ENCODE measurements around the gene C19orf81. TPM values are rescaled to one million over a fixed set of nuclear protein-coding genes. Genes with fewer than 3 reads are reported as not detected.
"Not testable (repeated sequence)": the region's sequence is repeated elsewhere in the genome, so short reads cannot be mapped to it uniquely, and the experiment has no call there.

Gene C19orf81
- total and polyA plus RNA-seq, 2 of the 13 experiments (the other 11 are each of a cell fraction or from before 2014, with no cell fraction given): not detected

GRCh38 chr19:50607874-50608785, 41.1 kb upstream of the C19orf81 start (continued):
- TF ChIP-seq ZBTB33 (CRISPR knock-in tag; IDR thresholded peaks at IDR 0.05) (peak; percentile 59), NFYC (CRISPR knock-in tag; IDR thresholded peaks at IDR 0.05) (peak; percentile 63)
- TF ChIP-seq, protein P1, sequence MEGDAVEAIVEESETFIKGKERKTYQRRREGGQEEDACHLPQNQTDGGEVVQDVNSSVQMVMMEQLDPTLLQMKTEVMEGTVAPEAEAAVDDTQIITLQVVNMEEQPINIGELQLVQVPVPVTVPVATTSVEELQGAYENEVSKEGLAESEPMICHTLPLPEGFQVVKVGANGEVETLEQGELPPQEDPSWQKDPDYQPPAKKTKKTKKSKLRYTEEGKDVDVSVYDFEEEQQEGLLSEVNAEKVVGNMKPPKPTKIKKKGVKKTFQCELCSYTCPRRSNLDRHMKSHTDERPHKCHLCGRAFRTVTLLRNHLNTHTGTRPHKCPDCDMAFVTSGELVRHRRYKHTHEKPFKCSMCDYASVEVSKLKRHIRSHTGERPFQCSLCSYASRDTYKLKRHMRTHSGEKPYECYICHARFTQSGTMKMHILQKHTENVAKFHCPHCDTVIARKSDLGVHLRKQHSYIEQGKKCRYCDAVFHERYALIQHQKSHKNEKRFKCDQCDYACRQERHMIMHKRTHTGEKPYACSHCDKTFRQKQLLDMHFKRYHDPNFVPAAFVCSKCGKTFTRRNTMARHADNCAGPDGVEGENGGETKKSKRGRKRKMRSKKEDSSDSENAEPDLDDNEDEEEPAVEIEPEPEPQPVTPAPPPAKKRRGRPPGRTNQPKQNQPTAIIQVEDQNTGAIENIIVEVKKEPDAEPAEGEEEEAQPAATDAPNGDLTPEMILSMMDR (CRISPR knock-in tag; IDR thresholded peaks at IDR 0.05): peak; percentile 62

DNA sequence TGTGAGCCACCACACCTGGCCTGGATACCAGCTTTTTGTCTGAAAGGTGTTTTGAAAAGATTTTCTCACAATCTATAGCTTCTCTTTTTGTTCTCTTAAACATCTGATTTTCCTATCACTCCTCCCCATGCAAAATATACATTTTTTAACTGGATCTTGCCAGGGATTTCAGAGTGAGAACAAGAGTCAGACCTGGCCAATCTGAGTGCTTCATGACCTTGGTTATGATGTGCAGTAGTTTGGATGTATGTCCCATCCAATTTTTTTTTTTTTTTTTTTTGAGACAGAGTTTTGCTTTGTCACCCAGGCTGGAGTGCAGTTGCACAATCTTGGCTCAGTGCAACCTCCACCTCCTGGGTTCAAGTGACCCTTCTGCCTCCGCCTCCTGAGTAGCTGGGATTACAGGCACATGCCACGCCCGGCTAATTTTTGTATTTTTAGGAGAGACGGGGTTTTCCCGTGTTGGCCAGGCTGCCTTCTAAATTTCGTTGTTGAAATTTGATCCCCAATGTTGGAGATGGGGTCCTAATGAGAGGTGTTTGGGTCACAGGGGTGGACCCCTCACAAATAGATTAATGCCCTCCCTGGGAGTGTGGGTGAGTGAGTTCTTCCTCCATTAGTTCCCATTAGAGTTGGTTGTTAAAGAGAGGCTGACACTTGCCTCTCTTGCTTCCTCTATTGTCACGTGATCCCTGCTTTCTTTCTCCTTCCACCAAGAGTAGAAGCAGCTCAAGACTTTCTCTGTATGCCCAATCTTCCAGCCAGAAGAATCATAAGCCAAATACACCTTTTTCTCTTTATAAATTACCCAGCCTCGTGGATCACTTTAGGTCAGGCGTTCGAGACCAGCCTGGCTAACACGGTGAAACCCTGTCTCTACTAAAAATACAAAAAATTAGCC, 36.5 kb upstream of the C19orf81 start:
- H3K4me1 ChIP-seq (ENCODE audit: insufficient read depth, low read length); POLR2A ChIA-PET; H3K9ac ChIP-seq (ENCODE audit: insufficient read depth, low read depth, low read length); DNase-seq (ENCODE audit: low spot score); H3K79me2 ChIP-seq (ENCODE audit: insufficient read depth, low read length); FAIRE-seq; in situ Hi-C loops (cut with HindIII; ENCODE audit: extremely low pct_ligation_motif_present, low pct_unique_long_range_greater_than_20kb); CTCF ChIA-PET (ENCODE audit: low intra/inter-chr PET ratio, low total read pairs); H3K9me3 ChIP-seq (ENCODE audit: low read length); H3K27ac ChIP-seq (ENCODE audit: extremely low read length, insufficient read depth, low read length); H4K20me1 ChIP-seq (ENCODE audit: insufficient read depth, low read length); ATAC-seq; H3K27me3 ChIP-seq (ENCODE audit: control insufficient read depth in 1 of 2, insufficient read depth in 2 of 2, low read length in 2 of 2); BruUV-seq (replicated peaks); H3K4me2 ChIP-seq (ENCODE audit: low read depth, low read length); H2AFZ ChIP-seq (ENCODE audit: low read length); intact Hi-C loops (cut with micrococcal nuclease; ENCODE audit: unreplicated experiment); H3K36me3 ChIP-seq (replicated peaks in 1 of 2; ENCODE audit: control insufficient read depth in 1 of 2, insufficient read depth in 2 of 2, low read length in 2 of 2); H3K4me3 ChIP-seq (replicated peaks in 1 of 3; ENCODE audit: insufficient read depth in 1 of 3, low read depth in 2 of 3, low read length in 3 of 3): not testable (repeated sequence)
- WGBS (ENCODE audit: low lambda C conversion rate): 33% methylated on average over 11 of the region's 11 CpGs
- peak; percentile 63; the same call in 1 of the 2 replicates for TF ChIP-seq RAD51 (IDR thresholded peaks at IDR 0.05; ENCODE audit: borderline replicate concordance)

GRCh38 chr19:50618379-50618778, 30.9 kb upstream of the C19orf81 start:
- BruUV-seq (replicated peaks); H3K4me1 ChIP-seq (ENCODE audit: insufficient read depth, low read length); FAIRE-seq; H3K9ac ChIP-seq (ENCODE audit: insufficient read depth, low read depth, low read length); H3K27me3 ChIP-seq (ENCODE audit: control insufficient read depth in 1 of 2, insufficient read depth in 2 of 2, low read length in 2 of 2); in situ Hi-C loops (cut with HindIII; ENCODE audit: extremely low pct_ligation_motif_present, low pct_unique_long_range_greater_than_20kb); H3K4me3 ChIP-seq (replicated peaks in 1 of 3; ENCODE audit: insufficient read depth in 1 of 3, low read depth in 2 of 3, low read length in 3 of 3); H3K9me3 ChIP-seq (ENCODE audit: low read length); H2AFZ ChIP-seq (ENCODE audit: low read length); DNase-seq (ENCODE audit: low spot score); H3K79me2 ChIP-seq (ENCODE audit: insufficient read depth, low read length); intact Hi-C loops (cut with micrococcal nuclease; ENCODE audit: unreplicated experiment); H3K36me3 ChIP-seq (replicated peaks in 1 of 2; ENCODE audit: control insufficient read depth in 1 of 2, insufficient read depth in 2 of 2, low read length in 2 of 2); CTCF ChIA-PET (ENCODE audit: low intra/inter-chr PET ratio, low total read pairs); POLR2A ChIA-PET; H3K27ac ChIP-seq (ENCODE audit: extremely low read length, insufficient read depth, low read length); H3K4me2 ChIP-seq (ENCODE audit: low read depth, low read length); ATAC-seq; H4K20me1 ChIP-seq (ENCODE audit: insufficient read depth, low read length): not testable (repeated sequence)
- WGBS (ENCODE audit: low lambda C conversion rate): 51% methylated on average over 4 of the region's 5 CpGs

Data from HepG2 (cell line).